LNCaP clone FGC (cell line): Measurements from ENCODE around the gene ZNF226.
A peak's percentile ranks its signal among the peaks of the same experiment; 100 is the strongest.
"Not testable (repeated sequence)": the region's sequence is repeated elsewhere in the genome, so short reads cannot be mapped to it uniquely, and the experiment has no call there.

ENCODE experiments used
- DNase-seq: peaks from one replicate; pipeline ENCODE4 v3.0.0-alpha.2; 2011; ENCODE audit warnings: low read depth
- H3K4me3 ChIP-seq: 2 replicates; pipeline ENCODE4 v1.5.1; 2011; ENCODE audit warnings: mild to moderate bottlenecking, low read depth, low read length, control low read depth
- CTCF ChIP-seq: IDR thresholded peaks from 2 replicates; pipeline ENCODE4 v1.5.1; 2012; ENCODE audit warnings: mild to moderate bottlenecking; ENCODE audit not compliant: control insufficient read depth, insufficient read depth; ENCODE audit errors: extremely low read depth

ZNF226 gene

DNA sequence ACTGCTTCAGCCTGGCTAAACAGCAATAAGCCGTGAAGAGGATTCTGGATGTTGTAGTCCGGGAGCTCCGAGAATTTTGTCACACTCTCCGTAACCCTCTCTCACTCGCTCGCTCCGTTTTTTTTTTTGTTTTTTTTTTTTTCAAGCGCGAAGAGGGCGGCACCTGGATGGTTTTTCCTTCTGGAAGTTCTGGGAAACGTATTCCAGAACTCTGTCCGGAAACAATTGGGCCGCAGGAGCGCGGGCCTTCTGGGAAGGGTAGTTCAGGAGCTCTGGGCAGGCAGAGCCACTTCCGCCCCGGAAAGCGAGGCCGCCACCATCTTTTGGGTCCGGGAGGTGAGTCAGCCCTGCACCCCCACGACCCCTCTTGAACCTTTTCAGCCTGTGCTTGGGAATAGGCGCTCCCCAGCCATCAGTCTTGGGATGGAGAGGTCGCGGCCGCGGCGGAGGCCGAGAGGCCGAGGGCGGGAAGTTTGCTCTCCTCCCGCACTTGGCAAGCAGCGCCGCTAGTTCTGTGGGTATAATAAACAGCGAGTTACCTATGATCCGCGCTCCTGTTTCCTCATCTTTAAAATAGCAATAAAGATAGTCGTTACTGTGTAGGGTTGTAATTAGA, 47.5 kb downstream of the ZNF226 start, which contains the start of gene ZNF227:
Gene ZNF227 (plus strand): TSS at position 283 of the 616 bp plus-strand sequence. CDS start 5,261 bp downstream, outside the sequence.
- peak within 1 kb of the TSS; percentile 78 for H3K4me3 ChIP-seq
- no peak for TF ChIP-seq CTCF
- DNase-seq: peak; percentile 86

DNA sequence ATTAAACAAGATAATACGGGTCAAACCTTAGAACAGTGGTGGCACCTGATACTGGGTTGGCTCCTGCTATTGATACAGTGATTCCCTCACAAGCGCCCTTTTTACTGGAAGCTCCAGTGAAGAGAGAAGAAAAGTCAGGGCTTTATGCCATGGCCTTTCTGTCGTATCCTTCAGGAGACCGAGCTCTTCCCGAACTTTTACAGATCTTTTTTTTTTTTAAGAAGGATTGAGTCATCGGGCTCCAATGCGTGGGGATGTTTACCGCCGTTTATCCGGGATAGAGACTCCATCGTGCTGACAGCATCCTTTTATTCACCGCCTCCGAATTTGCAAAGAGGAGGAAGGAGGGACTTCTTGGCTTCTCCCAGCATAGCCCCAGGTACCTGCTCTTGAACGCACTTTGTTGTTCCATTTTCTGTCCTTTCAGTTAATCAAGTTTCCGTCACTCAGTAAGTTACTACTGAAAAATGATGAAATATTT, 48.0 kb downstream of the ZNF226 start:
- H3K4me3 ChIP-seq: peak overlapping the region; percentile 78
- DNase-seq: no peak
- TF ChIP-seq CTCF: no peak

DNA sequence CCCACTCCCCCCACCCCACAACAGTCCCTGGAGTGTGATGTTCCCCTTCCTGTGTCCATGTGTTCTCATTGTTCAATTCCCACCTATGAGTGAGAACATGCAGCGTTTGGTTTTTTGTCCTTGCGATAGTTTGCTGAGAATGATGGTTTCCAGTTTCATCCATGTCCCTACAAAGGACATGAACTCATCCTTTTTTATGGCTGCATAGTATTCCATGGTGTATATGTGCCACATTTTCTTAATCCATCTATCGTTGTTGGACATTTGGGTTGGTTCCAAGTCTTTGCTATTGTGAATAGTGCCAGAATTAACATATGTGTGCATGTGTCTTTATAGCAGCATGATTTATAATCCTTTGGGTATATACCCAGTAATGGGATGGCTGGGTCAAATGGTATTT, 55.0 kb downstream of the ZNF226 start:
- H3K4me3 ChIP-seq, DNase-seq: not testable (repeated sequence)

DNA sequence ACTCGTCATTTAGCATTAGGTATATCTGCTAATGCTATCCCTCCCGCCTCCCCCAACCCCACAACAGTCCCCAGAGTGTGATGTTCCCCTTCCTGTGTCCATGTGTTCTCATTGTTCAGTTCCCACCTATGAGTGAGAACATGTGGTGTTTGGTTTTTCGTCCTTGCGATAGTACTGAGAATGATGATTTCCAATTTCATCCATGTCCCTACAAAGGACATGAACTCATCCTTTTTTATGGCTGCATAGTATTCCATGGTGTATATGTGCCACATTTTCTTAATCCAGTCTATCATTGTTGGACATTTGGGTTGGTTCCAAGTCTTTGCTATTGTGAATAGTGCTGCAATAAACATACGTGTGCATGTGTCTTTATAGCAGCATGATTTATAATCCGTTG, 55.9 kb downstream of the ZNF226 start:
- H3K4me3 ChIP-seq, DNase-seq: not testable (repeated sequence)

GRCh38 chr19:44221291-44221690, 56.4 kb downstream of the ZNF226 start:
- DNase-seq, H3K4me3 ChIP-seq: not testable (repeated sequence)
